H1 (cell line): ENCODE measurements around the gene WFIKKN1. TPM values are rescaled to one million over a fixed set of nuclear protein-coding genes. Genes with fewer than 3 reads are reported as not detected.

Experiments
- CTCF ChIA-PET: fragments of 300-600 bp; sonication (Branson Sonifier 250); formaldehyde crosslinking; loops from one replicate; lab custom pipeline; 2021; ENCODE audit not compliant: partially characterized antibody; lab: Charles Lee
- POLR2A ChIA-PET: fragments of 300-600 bp; sonication (Branson Sonifier 250); formaldehyde crosslinking; loops from one replicate; lab custom pipeline; 2021; ENCODE audit warnings: inconsistent platforms; ENCODE audit not compliant: partially characterized antibody; lab: Charles Lee
- DNase-seq, 2 experiments: peaks; one replicate each; pipeline versions ENCODE4 v3.0.0 to v3.0.0-alpha.2; 2010 to 2022; ENCODE audit warnings: low spot score in 2 of 2, low read depth in 1 of 2, mixed read lengths in 1 of 2
- FAIRE-seq: peaks from 2 replicates; lab custom pipeline; 2011; peaks lifted over from hg19 to GRCh38; lab: Jason Lieb, UNC
- H2AFZ ChIP-seq: 2 replicates; pipeline ENCODE4 v1.8.1; 2012; ENCODE audit warnings: low read length, inconsistent platforms
- H2AK5ac ChIP-seq: 2 replicates; pipeline ENCODE4 v1.6.1; 2013; ENCODE audit warnings: low read depth, low read length
- H2BK120ac ChIP-seq: replicated peaks from 2 replicates; pipeline ENCODE3; 2013; ENCODE audit warnings: low read depth, low read length, inconsistent platforms
- H2BK12ac ChIP-seq: 2 replicates; pipeline ENCODE4 v1.6.1; 2013; ENCODE audit warnings: low read depth, low read length
- H2BK15ac ChIP-seq: 2 replicates; pipeline ENCODE4 v1.6.1; 2013; ENCODE audit warnings: low read length
- H2BK20ac ChIP-seq: 2 replicates; pipeline ENCODE4 v1.6.1; 2013; ENCODE audit warnings: low read length
- H2BK5ac ChIP-seq: 2 replicates; pipeline ENCODE4 v1.6.1; 2013; ENCODE audit warnings: low read depth, low read length
- H3K14ac ChIP-seq: 2 replicates; pipeline ENCODE4 v1.6.1; 2013; ENCODE audit warnings: inconsistent platforms; ENCODE audit not compliant: insufficient read length
- H3K18ac ChIP-seq: 2 replicates; pipeline ENCODE4 v1.6.1; 2013; ENCODE audit warnings: low read length; ENCODE audit errors: extremely low read depth
- H3K23ac ChIP-seq: 2 replicates; pipeline ENCODE4 v1.6.1; 2013; ENCODE audit warnings: inconsistent platforms; ENCODE audit not compliant: insufficient read length
- H3K23me2 ChIP-seq: 2 replicates; pipeline ENCODE4 v1.6.1; 2013; ENCODE audit warnings: low read depth, low read length
- H3K27ac ChIP-seq: 2 replicates; pipeline ENCODE4 v1.6.1; 2011; ENCODE audit warnings: low read depth, low read length, inconsistent platforms
- H3K27me3 ChIP-seq, 4 experiments: replicated peaks in 1 of 4; 1 replicate in 1 of 4; 2 replicates in 3 of 4; pipeline versions ENCODE4 v1.6.1 to v1.8.1; 2011 to 2013; ENCODE audit warnings: low read length in 3 of 4, mild to moderate bottlenecking in 3 of 4, inconsistent platforms in 2 of 4, mixed read lengths in 2 of 4, moderate library complexity in 1 of 4; ENCODE audit not compliant: control insufficient read depth in 3 of 4, insufficient read depth in 3 of 4; ENCODE audit errors: extremely low read depth in 1 of 4
- H3K36me3 ChIP-seq, 4 experiments: 2 replicates each; pipeline versions ENCODE4 v1.6.1 to v1.8.1; 2011 to 2013; ENCODE audit warnings: mild to moderate bottlenecking in 4 of 4, low read length in 3 of 4, moderate library complexity in 2 of 4, control low read depth in 1 of 4, inconsistent platforms in 1 of 4; ENCODE audit not compliant: insufficient read depth in 4 of 4, control insufficient read depth in 2 of 4
- H3K4ac ChIP-seq: replicated peaks from 2 replicates; pipeline ENCODE3; 2013; ENCODE audit warnings: low read length, low read depth, mixed read lengths, inconsistent platforms; ENCODE audit not compliant: insufficient read length
- H3K4me1 ChIP-seq, 4 experiments: replicated peaks in 1 of 4; 1 replicate in 1 of 4; 2 replicates in 3 of 4; pipeline versions ENCODE4 v1.6.1 to v1.8.1; 2011 to 2013; ENCODE audit warnings: low read length in 3 of 4, inconsistent platforms in 2 of 4, mixed read lengths in 1 of 4; ENCODE audit not compliant: insufficient read depth in 4 of 4, control insufficient read depth in 3 of 4
- H3K4me2 ChIP-seq, 2 experiments: 2 replicates each; pipeline versions ENCODE4 v1.6.1 to v1.8.1; 2011 to 2013; ENCODE audit warnings: low read depth in 2 of 2, low read length in 2 of 2, control low read depth in 1 of 2, inconsistent platforms in 1 of 2, mild to moderate bottlenecking in 1 of 2; ENCODE audit not compliant: insufficient read depth in 1 of 2
- H3K4me3 ChIP-seq, 4 experiments: fragments of 200-600, 300-600 bp in 1 of 4; sonication (generic), shearing (Covaris generic), sonication (Bioruptor Twin) in 1 of 4; 2 replicates each; pipeline versions ENCODE4 v1.5.1 to v1.8.1; 2011 to 2016; ENCODE audit warnings: low read length in 4 of 4, low read depth in 3 of 4, control low read depth in 2 of 4, inconsistent platforms in 2 of 4, mild to moderate bottlenecking in 2 of 4, mixed read lengths in 1 of 4, moderate library complexity in 1 of 4; ENCODE audit not compliant: insufficient read depth in 2 of 4; ENCODE audit errors: extremely low read depth in 1 of 4
- H3K56ac ChIP-seq: replicated peaks from 2 replicates; pipeline ENCODE3; 2013; ENCODE audit warnings: low read depth, mild to moderate bottlenecking, mixed read lengths, low read length, inconsistent platforms; ENCODE audit not compliant: insufficient read length
- H3K79me1 ChIP-seq: 2 replicates; pipeline ENCODE4 v1.6.1; 2013; ENCODE audit warnings: low read depth, low read length, control low read depth
- H3K79me2 ChIP-seq, 2 experiments: 2 replicates each; pipeline versions ENCODE4 v1.6.1 to v1.8.1; 2012 to 2013; ENCODE audit warnings: low read length in 2 of 2, mild to moderate bottlenecking in 2 of 2, inconsistent platforms in 1 of 2; ENCODE audit not compliant: insufficient read depth in 2 of 2, control insufficient read depth in 1 of 2
- H3K9ac ChIP-seq, 4 experiments: replicated peaks in 1 of 4; 1 replicate in 1 of 4; 2 replicates in 3 of 4; pipeline versions ENCODE4 v1.6.1 to v1.8.1; 2011 to 2013; ENCODE audit warnings: low read depth in 3 of 4, low read length in 3 of 4, control low read depth in 2 of 4, mild to moderate bottlenecking in 2 of 4, moderate library complexity in 2 of 4, inconsistent platforms in 1 of 4; ENCODE audit errors: extremely low read depth in 1 of 4
- H3K9me3 ChIP-seq, 2 experiments: 2 replicates each; pipeline versions ENCODE4 v1.6.1 to v1.8.1; 2012 to 2013; ENCODE audit warnings: mild to moderate bottlenecking in 2 of 2, moderate library complexity in 2 of 2, control low read depth in 1 of 2, inconsistent platforms in 1 of 2, low read depth in 1 of 2, low read length in 1 of 2, mixed read lengths in 1 of 2; ENCODE audit not compliant: insufficient read depth in 2 of 2
- H4K20me1 ChIP-seq, 2 experiments: replicated peaks in 1 of 2; 2 replicates each; pipeline versions ENCODE3 to v1.8.1; 2011 to 2013; ENCODE audit warnings: inconsistent platforms in 2 of 2, low read length in 2 of 2, mild to moderate bottlenecking in 1 of 2; ENCODE audit not compliant: insufficient read depth in 2 of 2, control insufficient read depth in 1 of 2
- H4K5ac ChIP-seq: 2 replicates; pipeline ENCODE4 v1.6.1; 2013; ENCODE audit warnings: low read length, low read depth, mixed read lengths, inconsistent platforms; ENCODE audit not compliant: insufficient read length
- H4K8ac ChIP-seq: 2 replicates; pipeline ENCODE4 v1.8.0; 2013; ENCODE audit warnings: mild to moderate bottlenecking, moderate library complexity, low read length, inconsistent platforms; ENCODE audit not compliant: insufficient read depth; ENCODE audit errors: extremely low read depth
- H4K91ac ChIP-seq: replicated peaks from 2 replicates; pipeline ENCODE3; 2013; ENCODE audit warnings: low read length, mixed read lengths, inconsistent platforms; ENCODE audit not compliant: insufficient read length
- ASH2L ChIP-seq: fragments of 200-600, 300-600 bp; sonication (generic); IDR thresholded peaks from one replicate; pipeline ENCODE4 v1.7.1; 2017; ENCODE audit warnings: low read length
- ATF2 ChIP-seq: IDR thresholded peaks from 2 replicates; pipeline ENCODE4 v1.6.1; 2012; ENCODE audit warnings: low read length, inconsistent platforms
- GABPA ChIP-seq: IDR thresholded peaks from 2 replicates; pipeline ENCODE4 v1.6.1; 2011; ENCODE audit warnings: mild to moderate bottlenecking, low read length, moderate library complexity, borderline replicate concordance; ENCODE audit not compliant: insufficient read depth
- HDAC2 ChIP-seq, 2 experiments: fragments of 300-600 bp in 1 of 2; sonication (generic) in 1 of 2; IDR thresholded peaks; 2 replicates each; pipeline ENCODE4 v1.6.1; 2011 to 2012; ENCODE audit warnings: low read depth in 2 of 2, low read length in 2 of 2, mild to moderate bottlenecking in 2 of 2, moderate library complexity in 2 of 2, borderline replicate concordance in 1 of 2, inconsistent platforms in 1 of 2
- KDM1A ChIP-seq: fragments of 200-600, 300-600 bp; sonication (generic); IDR thresholded peaks from 2 replicates; pipeline ENCODE4 v1.7.1; 2016; ENCODE audit warnings: mild to moderate bottlenecking, low read length, borderline replicate concordance
- MAFK ChIP-seq: IDR thresholded peaks from 2 replicates; pipeline ENCODE4 v1.6.1; 2012; ENCODE audit warnings: low read depth, mild to moderate bottlenecking, improper control_type of control experiment, low read length
- NRF1 ChIP-seq: IDR thresholded peaks from 2 replicates; pipeline ENCODE4 v1.6.1; 2011; ENCODE audit warnings: mild to moderate bottlenecking, low read depth, low read length, improper control_type of control experiment
- POLR2AphosphoS5 ChIP-seq: IDR thresholded peaks from 2 replicates; pipeline ENCODE4 v1.6.1; 2011; ENCODE audit warnings: low read depth, low read length
- POU5F1 ChIP-seq: IDR thresholded peaks from 2 replicates; pipeline ENCODE4 v1.6.1; 2011; ENCODE audit warnings: low read depth, mild to moderate bottlenecking, low read length, moderate library complexity
- SIX5 ChIP-seq: IDR thresholded peaks from 2 replicates; pipeline ENCODE4 v1.6.1; 2011; ENCODE audit warnings: mild to moderate bottlenecking, low read depth, low read length
- SP2 ChIP-seq: IDR thresholded peaks from 2 replicates; pipeline ENCODE4 v1.6.1; 2012; ENCODE audit warnings: mild to moderate bottlenecking, low read length, inconsistent platforms
- TCF12 ChIP-seq: IDR thresholded peaks from 2 replicates; pipeline ENCODE4 v1.6.1; 2011; ENCODE audit warnings: low read depth, mild to moderate bottlenecking, low read length
- YY1 ChIP-seq: IDR thresholded peaks from 2 replicates; pipeline ENCODE4 v1.6.1; 2011; ENCODE audit warnings: low read depth, mild to moderate bottlenecking, low read length
- WGBS, 2 experiments: shearing (Covaris generic) in 1 of 2; methylation state at CpG; one replicate each; pipeline versions ENCODE4 v1.1.6 to v1.1.7; 2013 to 2015; ENCODE audit warnings: low lambda C conversion rate in 2 of 2, mixed read lengths in 2 of 2, inconsistent platforms in 1 of 2, low coverage in 1 of 2, missing lambda C conversion rate in 1 of 2; ENCODE audit not compliant: insufficient replicate concordance in 2 of 2, insufficient coverage in 1 of 2, insufficient read length in 1 of 2; ENCODE audit errors: extremely low coverage in 1 of 2, missing lambda C conversion rate in 1 of 2; 5-methylcytosine and 5-hydroxymethylcytosine counted together
- polyA plus RNA-seq, 7 experiments: library from polyadenylated mRNA; depleted of rRNA in 3 of 7; stranded (reverse) in 5 of 7; unstranded in 2 of 7; fragments of >200 nt in 5 of 7; fragments of 200-250 nt in 2 of 7; gene quantifications; 1 replicate in 5 of 7; 2 replicates in 1 of 7; 4 replicates in 1 of 7; pipeline versions ENCODE4 v1.2.1 to v1.2.3, GENCODE V29; 2011 to 2013; ENCODE audit warnings: missing spikeins in 2 of 7, mixed read lengths in 2 of 7
- total RNA-seq: library from RNA; stranded (reverse); fragmentation: NEBNext Ultra II Directional; extraction: Animal tissue kit (Norgen Biotek cat#: 25700); gene quantifications from 2 replicates; pipeline ENCODE4 v1.2.1, GENCODE V29; 2021

The WFIKKN1 gene
- total and polyA plus RNA-seq, 2 of the 8 experiments (the other 6 are each of a cell fraction or from before 2014, with no cell fraction given): 11.4 to 15.8 TPM

DNA sequence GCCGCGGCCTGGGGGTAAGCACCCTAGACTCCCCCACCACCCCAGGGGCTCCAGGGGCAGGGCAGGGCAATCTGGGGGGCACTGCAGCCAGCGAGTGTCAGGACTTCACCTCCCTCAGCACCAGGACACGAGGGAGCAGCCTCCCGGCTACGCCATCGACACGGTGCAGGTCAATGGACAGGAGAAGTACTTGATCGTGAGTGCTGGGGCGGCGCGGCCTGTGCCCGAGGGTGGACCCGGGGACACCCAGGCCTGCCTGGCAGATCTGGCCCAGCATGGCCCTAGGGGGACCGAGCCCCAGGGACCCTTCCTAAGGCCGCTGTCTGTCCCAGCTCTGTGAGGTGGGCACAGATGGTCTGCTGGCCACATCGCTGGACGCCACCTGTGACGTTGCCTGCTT is 41.6 kb downstream of the WFIKKN1 start:
- Histone ChIP-seq H4K5ac (no peak overlapping the region), H2AK5ac (no peak overlapping the region), H4K8ac (no peak overlapping the region), H2AFZ (no peak overlapping the region), H3K27me3 (peaks cover 0 to 2% (median 0%) of the 10 kb centered on the region in 4 experiments; a peak in 2 of 7 replicates), H2BK15ac (no peak overlapping the region), H2BK12ac (no peak overlapping the region), H4K20me1 (peaks cover 5 to 27% of the 10 kb centered on the region in 2 experiments), H3K36me3 (peaks cover 14 to 44% (median 33%) of the 10 kb centered on the region in 4 experiments), H4K91ac (no peak overlapping the region), H3K14ac (no peak overlapping the region), H2BK5ac (no peak overlapping the region), H3K9me3 (no peaks in the 10 kb centered on the region), H3K4ac (no peak overlapping the region), H3K27ac (no peak overlapping the region), H2BK20ac (no peak overlapping the region), H3K18ac (no peak overlapping the region), H3K4me1 (peaks cover 0 to 27% (median 24%) of the 10 kb centered on the region in 4 experiments; a peak in 6 of 7 replicates), H3K9ac (no peak overlapping the region), H3K23ac (no peak overlapping the region), H3K4me2 (no peak overlapping the region), H3K4me3 (no peak overlapping the region), H3K79me2 (peaks cover 0 to 13% of the 10 kb centered on the region in 2 experiments; a peak in 1 of 4 replicates), H3K56ac (no peak overlapping the region), H2BK120ac (no peak overlapping the region), H3K23me2 (peaks cover 12% of the 10 kb centered on the region), H3K79me1 (peaks cover 13% of the 10 kb centered on the region)
- POLR2A ChIA-PET: interaction anchor here (1.0 to 17.4 kb wide), 4 partner anchors 6 to 40 kb away, joined by 3 to 214 read pairs (median 108); partner anchors contain the start of genes JMJD8, RHBDL1, RHOT2 and STUB1
- DNase-seq (no peak), FAIRE-seq (no peak)
- CTCF ChIA-PET: interaction anchor here (1.3 to 12.0 kb wide), 4 partner anchors 12 to 90 kb away, joined by 5 to 75 read pairs (median 5); partner anchors contain the start of gene WDR24
- 93% methylated on average over 18 of the region's 19 CpGs; no CpG with 5 or more reads in 1 of the 2 experiments for whole genome bisulfite sequencing, 2 experiments
- TF ChIP-seq YY1 (no peak), SP2 (no peak), NRF1 (no peak), KDM1A (no peak), TCF12 (no peak), HDAC2 (IDR thresholded peaks at IDR 0.05; ENCODE audit: borderline replicate concordance in 1 of 2, low read depth in 2 of 2, low read length in 2 of 2) (no peak), ASH2L (no peak), POLR2AphosphoS5 (no peak), MAFK (no peak), ATF2 (no peak), SIX5 (no peak), GABPA (no peak), POU5F1 (no peak)
